ENCODE measurements around the gene ZSCAN20.

DNA sequence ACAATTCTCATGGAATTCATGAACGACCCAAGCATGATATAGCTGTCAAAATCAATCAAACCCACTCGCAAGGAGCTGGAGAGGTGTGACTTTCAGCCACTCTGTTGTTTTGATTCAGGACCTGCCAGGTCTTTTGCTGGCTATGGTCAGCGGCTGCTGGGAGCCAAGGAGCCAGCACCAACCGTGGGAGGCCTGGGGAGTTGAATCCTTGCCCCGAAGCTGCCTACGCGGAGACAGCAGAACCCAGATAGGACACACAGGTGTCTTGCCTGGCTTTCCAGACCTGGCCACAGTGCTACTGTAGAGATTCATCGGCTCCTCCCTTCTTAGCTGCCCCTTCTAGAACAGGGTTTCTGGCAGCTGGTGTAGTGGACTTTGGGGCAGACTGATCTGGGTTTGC lies 42.7 kb downstream of the ZSCAN20 start:
- TF ChIP-seq EZH2phosphoT487 (conservative IDR thresholded peaks at IDR 0.05; ENCODE audit: low read length): no peak
- TF ChIP-seq, protein P1, sequence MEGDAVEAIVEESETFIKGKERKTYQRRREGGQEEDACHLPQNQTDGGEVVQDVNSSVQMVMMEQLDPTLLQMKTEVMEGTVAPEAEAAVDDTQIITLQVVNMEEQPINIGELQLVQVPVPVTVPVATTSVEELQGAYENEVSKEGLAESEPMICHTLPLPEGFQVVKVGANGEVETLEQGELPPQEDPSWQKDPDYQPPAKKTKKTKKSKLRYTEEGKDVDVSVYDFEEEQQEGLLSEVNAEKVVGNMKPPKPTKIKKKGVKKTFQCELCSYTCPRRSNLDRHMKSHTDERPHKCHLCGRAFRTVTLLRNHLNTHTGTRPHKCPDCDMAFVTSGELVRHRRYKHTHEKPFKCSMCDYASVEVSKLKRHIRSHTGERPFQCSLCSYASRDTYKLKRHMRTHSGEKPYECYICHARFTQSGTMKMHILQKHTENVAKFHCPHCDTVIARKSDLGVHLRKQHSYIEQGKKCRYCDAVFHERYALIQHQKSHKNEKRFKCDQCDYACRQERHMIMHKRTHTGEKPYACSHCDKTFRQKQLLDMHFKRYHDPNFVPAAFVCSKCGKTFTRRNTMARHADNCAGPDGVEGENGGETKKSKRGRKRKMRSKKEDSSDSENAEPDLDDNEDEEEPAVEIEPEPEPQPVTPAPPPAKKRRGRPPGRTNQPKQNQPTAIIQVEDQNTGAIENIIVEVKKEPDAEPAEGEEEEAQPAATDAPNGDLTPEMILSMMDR (IDR thresholded peaks at IDR 0.05; ENCODE audit: insufficient read depth, low read length, poor library complexity, severe bottlenecking): no peak

Data from SU-DHL-6 (cell line).